Parathyroid adenoma (tissue), 2 donors: Measurements from ENCODE around the gene C9.

Experiments used
- H2AFZ ChIP-seq: fragments of 300-600 bp; sonication (generic); one replicate; pipeline ENCODE4 v1.7.0; 2017; ENCODE audit warnings: antibody characterized with exemption, mild to moderate bottlenecking
- H3K27ac ChIP-seq: fragments of 300-600 bp; sonication (generic); one replicate; pipeline ENCODE4 v1.7.0; 2017
- H3K27me3 ChIP-seq: fragments of 300-600 bp; sonication (generic); one replicate; pipeline ENCODE4 v1.7.0; 2017; ENCODE audit warnings: low read length; ENCODE audit not compliant: control insufficient read depth, insufficient read depth
- H3K36me3 ChIP-seq: fragments of 300-600 bp; sonication (generic); one replicate; pipeline ENCODE4 v1.7.0; 2017; ENCODE audit warnings: low read length; ENCODE audit not compliant: control insufficient read depth, insufficient read depth
- H3K4me1 ChIP-seq: fragments of 300-600 bp; sonication (generic); one replicate; pipeline ENCODE4 v1.7.0; 2017; ENCODE audit warnings: control low read depth
- H3K4me2 ChIP-seq: fragments of 300-600 bp; sonication (generic); one replicate; pipeline ENCODE4 v1.7.0; 2017; ENCODE audit warnings: low read length
- H3K4me3 ChIP-seq: fragments of 300-600 bp; sonication (generic); one replicate; pipeline ENCODE4 v1.7.0; 2017; ENCODE audit warnings: low read depth, low read length
- H3K79me2 ChIP-seq: fragments of 300-600 bp; sonication (generic); one replicate; pipeline ENCODE4 v1.7.0; 2017; ENCODE audit warnings: control low read depth
- H3K9ac ChIP-seq: fragments of 300-600 bp; sonication (generic); one replicate; pipeline ENCODE4 v1.7.0; 2017; ENCODE audit warnings: mild to moderate bottlenecking
- H3K9me3 ChIP-seq: fragments of 300-600 bp; sonication (generic); one replicate; pipeline ENCODE4 v1.7.0; 2017; ENCODE audit warnings: low read length; ENCODE audit not compliant: control insufficient read depth
- CTCF ChIP-seq: fragments of 300-600 bp; sonication (generic); IDR thresholded peaks from one replicate; pipeline ENCODE4 v1.7.0; 2017; ENCODE audit warnings: antibody characterized with exemption, mild to moderate bottlenecking
- donor health status: primary hyperparathyroidism.

Gene C9

GRCh38 chr5:39369123-39369815 lies 5.0 kb upstream of the C9 start:
- Histone ChIP-seq H3K27me3 (no peaks in the 10 kb centered on the region), H3K4me1 (no peaks in the 10 kb centered on the region), H3K36me3 (no peaks in the 10 kb centered on the region), H3K27ac (no peak overlapping the region), H3K9ac (no peak overlapping the region), H2AFZ (no peak overlapping the region), H3K4me3 (no peak overlapping the region), H3K4me2 (no peak overlapping the region), H3K79me2 (no peaks in the 10 kb centered on the region), H3K9me3 (no peaks in the 10 kb centered on the region)
- no peak for TF ChIP-seq CTCF

- Histone ChIP-seq H2AFZ (no peak overlapping the region), H3K4me3 (no peak overlapping the region), H3K27me3 (no peaks in the 10 kb centered on the region), H3K4me1 (no peaks in the 10 kb centered on the region), H3K4me2 (no peak overlapping the region), H3K27ac (no peak overlapping the region), H3K79me2 (no peaks in the 10 kb centered on the region), H3K9me3 (no peaks in the 10 kb centered on the region), H3K9ac (no peak overlapping the region), H3K36me3 (no peaks in the 10 kb centered on the region)
- TF ChIP-seq CTCF, result no peak
Observed at GRCh38 chr5:39368116-39368515, 3.8 kb upstream of the C9 start.

- H3K4me2 ChIP-seq, result no peak overlapping the region
Observed at GRCh38 chr5:39367711-39368110, 3.4 kb upstream of the C9 start.

GRCh38 chr5:39363217-39363616 lies 1.1 kb downstream of the C9 start:
- no peak overlapping the region for H3K27ac ChIP-seq
- no peaks in the 10 kb centered on the region for H3K27me3 ChIP-seq
- H3K9me3 ChIP-seq, result no peaks in the 10 kb centered on the region
- no peak overlapping the region for H3K4me2 ChIP-seq
- H2AFZ ChIP-seq, result no peak overlapping the region
- H3K4me3 ChIP-seq, result no peak overlapping the region
- no peaks in the 10 kb centered on the region for H3K4me1 ChIP-seq
- H3K36me3 ChIP-seq, result no peaks in the 10 kb centered on the region
- no peak overlapping the region for H3K9ac ChIP-seq
- TF ChIP-seq CTCF, result no peak
- H3K79me2 ChIP-seq, result no peaks in the 10 kb centered on the region

More at GRCh38 chr5:39367711-39368110, 3.4 kb upstream of the C9 start:
- Histone ChIP-seq H3K79me2 (no peaks in the 10 kb centered on the region), H3K4me1 (no peaks in the 10 kb centered on the region), H3K9ac (no peak overlapping the region), H3K9me3 (no peaks in the 10 kb centered on the region), H3K4me3 (no peak overlapping the region), H3K27me3 (no peaks in the 10 kb centered on the region), H3K27ac (no peak overlapping the region), H3K36me3 (no peaks in the 10 kb centered on the region), H2AFZ (no peak overlapping the region)
- no peak for TF ChIP-seq CTCF

- Histone ChIP-seq H3K4me1 (no peaks in the 10 kb centered on the region), H3K9me3 (no peaks in the 10 kb centered on the region), H3K27ac (no peak overlapping the region), H3K36me3 (no peaks in the 10 kb centered on the region), H3K27me3 (no peaks in the 10 kb centered on the region), H3K4me2 (no peak overlapping the region), H3K79me2 (no peaks in the 10 kb centered on the region), H3K9ac (no peak overlapping the region), H2AFZ (no peak overlapping the region), H3K4me3 (no peak overlapping the region)
- no peak for TF ChIP-seq CTCF
Observed at GRCh38 chr5:39362646-39363045, 1.6 kb downstream of the C9 start.
